RPMI7951 (cell line): ENCODE results near the gene DOCK4. TPM values are rescaled to one million over a fixed set of nuclear protein-coding genes. Genes with fewer than 3 reads are reported as not detected.
A peak's percentile ranks its signal among the peaks of the same experiment; 100 is the strongest.
"Not testable (repeated sequence)": the region's sequence is repeated elsewhere in the genome, so short reads cannot be mapped to it uniquely, and the experiment has no call there.

Experiments
- DNase-seq: peaks from one replicate; pipeline ENCODE4 v3.0.0-alpha.2; 2012; ENCODE audit warnings: low read depth
- total RNA-seq: library from RNA; depleted of rRNA; stranded (reverse); fragments of >200 nt; shearing (Covaris generic); gene quantifications from 2 replicates; pipeline ENCODE4 v1.2.3, GENCODE V29; 2014; rRNA removed

Gene DOCK4
- 5.5 and 10.8 TPM in 2 replicates for total RNA-seq

- DNase-seq, result peak; percentile 99
Measured at GRCh38 chr7:112206238-112206990, at the start of gene DOCK4, which contains the start of gene ZNF277. TSS of gene DOCK4 (minus strand) at chr7:112206399. CDS start at chr7:112206138, 261 bp downstream. TSS of gene ZNF277 (plus strand) at chr7:112206695. CDS start at chr7:112206717, 22 bp downstream.

- DNase-seq, result no peak
Measured at GRCh38 chr7:112255388-112255720, 49.2 kb upstream of the DOCK4 start.

GRCh38 chr7:112254709-112255387 is 48.6 kb upstream of the DOCK4 start:
- no peak for DNase-seq

- DNase-seq, result no peak
Measured at GRCh38 chr7:112254156-112254555, 48.0 kb upstream of the DOCK4 start.

- DNase-seq, result no peak
Measured at GRCh38 chr7:112252691-112253090, 46.5 kb upstream of the DOCK4 start.

GRCh38 chr7:112252141-112252540 is 45.9 kb upstream of the DOCK4 start:
- no peak for DNase-seq

- DNase-seq, result not testable (repeated sequence)
Measured at GRCh38 chr7:112249967-112250366, 43.8 kb upstream of the DOCK4 start.

GRCh38 chr7:112248598-112248997 is 42.4 kb upstream of the DOCK4 start:
- no peak for DNase-seq

- peak; percentile 88 for DNase-seq
Measured at GRCh38 chr7:112238852-112239610, 32.8 kb upstream of the DOCK4 start.

- peak; percentile 20 for DNase-seq
Measured at GRCh38 chr7:112238330-112238729, 32.1 kb upstream of the DOCK4 start.

GRCh38 chr7:112236597-112236996 is 30.4 kb upstream of the DOCK4 start:
- DNase-seq, result no peak

GRCh38 chr7:112234147-112234546 is 27.9 kb upstream of the DOCK4 start:
- no peak for DNase-seq

- no peak for DNase-seq
Measured at GRCh38 chr7:112233048-112233697, 27.0 kb upstream of the DOCK4 start.

- no peak for DNase-seq
Measured at GRCh38 chr7:112232212-112232978, 26.2 kb upstream of the DOCK4 start.

- no peak for DNase-seq
Measured at GRCh38 chr7:112228632-112229031, 22.4 kb upstream of the DOCK4 start.

- DNase-seq, result no peak
Measured at GRCh38 chr7:112226701-112227276, 20.6 kb upstream of the DOCK4 start.

GRCh38 chr7:112225006-112225405 is 18.8 kb upstream of the DOCK4 start:
- peak; percentile 10 for DNase-seq

GRCh38 chr7:112224186-112224585 is 18.0 kb upstream of the DOCK4 start:
- no peak for DNase-seq

- no peak for DNase-seq
Measured at GRCh38 chr7:112223310-112223709, 17.1 kb upstream of the DOCK4 start.

GRCh38 chr7:112220877-112221434 is 14.8 kb upstream of the DOCK4 start:
- DNase-seq, result no peak
